Measurements from ENCODE around the gene RTL9.
"Not testable (repeated sequence)": the region's sequence is repeated elsewhere in the genome, so short reads cannot be mapped to it uniquely, and the experiment has no call there.

The RTL9 gene

DNA sequence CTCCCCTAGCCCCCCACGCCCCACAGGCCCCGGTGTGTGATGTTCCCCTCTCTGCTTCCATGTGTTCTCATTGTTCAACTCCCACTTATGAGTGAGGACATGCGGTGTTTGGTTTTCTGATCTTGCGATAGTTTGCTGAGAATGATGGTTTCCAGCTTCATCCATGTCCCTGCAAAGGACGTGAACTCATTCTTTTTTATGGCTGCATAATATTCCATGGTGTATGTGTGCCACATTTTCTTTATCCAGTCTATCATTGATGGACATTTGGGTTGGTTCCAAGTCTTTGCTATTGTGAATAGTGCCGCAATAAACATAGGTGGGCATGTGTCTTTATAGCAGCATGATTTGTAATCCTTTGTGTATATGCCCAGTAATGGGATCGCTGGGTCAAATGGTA lies 47.6 kb downstream of the RTL9 start:
- DNase-seq (ENCODE audit: low read depth in 2 of 2), result not testable (repeated sequence)

DNA sequence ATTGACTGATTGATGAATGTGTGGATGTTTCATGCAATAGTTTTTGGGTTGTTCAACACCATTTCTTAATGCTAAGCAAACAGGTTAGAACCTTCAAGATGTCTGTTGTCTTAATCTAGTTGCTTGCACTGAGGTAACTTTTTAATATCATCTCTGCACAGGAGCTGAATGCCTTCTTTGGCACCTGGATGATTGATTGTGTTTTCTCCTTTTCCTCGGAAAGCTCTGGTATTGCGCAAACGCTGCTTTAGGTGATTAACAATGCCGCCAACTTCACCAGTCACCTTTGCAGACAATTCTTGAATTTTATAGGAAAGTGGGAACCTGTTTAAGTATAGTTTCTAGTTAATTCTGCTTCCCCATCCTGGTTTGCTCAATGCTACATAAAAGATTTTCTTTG lies 48.2 kb downstream of the RTL9 start:
- no peak for DNase-seq (ENCODE audit: low read depth in 2 of 2)

DNA sequence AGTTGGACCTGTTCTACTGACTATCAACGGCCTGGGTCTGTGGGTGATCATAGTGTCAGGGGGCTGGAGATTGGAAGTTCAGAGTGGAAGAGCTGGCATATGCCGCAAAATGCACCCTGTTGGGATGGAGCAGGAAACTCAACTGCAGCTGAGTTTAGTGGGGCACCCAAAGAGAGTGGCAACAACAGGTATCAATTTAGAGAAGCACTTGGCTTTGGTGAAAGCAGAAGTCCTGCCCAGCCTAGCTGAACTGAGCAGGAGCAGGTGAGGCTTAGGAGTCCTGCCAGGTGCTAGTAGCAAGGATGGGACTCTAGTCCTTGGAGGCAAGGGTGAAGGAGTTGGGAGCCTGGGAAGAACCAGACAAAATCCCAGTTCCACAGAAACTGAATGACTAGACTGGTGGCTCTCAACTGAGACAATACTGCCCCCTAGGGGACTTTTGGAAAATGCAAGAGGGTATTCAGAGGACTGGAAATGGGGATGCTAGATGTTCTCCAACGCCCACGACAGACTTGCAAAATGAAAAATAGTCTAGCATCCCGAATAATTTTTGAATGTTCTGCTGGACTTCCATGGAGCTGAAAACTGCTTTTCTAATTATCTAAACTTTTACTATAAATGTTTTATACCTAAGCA lies 49.4 kb downstream of the RTL9 start:
- DNase-seq (ENCODE audit: low read depth in 2 of 2), result no peak
